GM18526 (cell line): Measurements from ENCODE around the gene STAT5B.

Experiments
- POLR2A ChIP-seq: IDR thresholded peaks from 3 replicates; pipeline ENCODE4 v1.6.1; 2011; ENCODE audit not compliant: insufficient read length; ENCODE audit errors: extremely low read depth

STAT5B gene

DNA sequence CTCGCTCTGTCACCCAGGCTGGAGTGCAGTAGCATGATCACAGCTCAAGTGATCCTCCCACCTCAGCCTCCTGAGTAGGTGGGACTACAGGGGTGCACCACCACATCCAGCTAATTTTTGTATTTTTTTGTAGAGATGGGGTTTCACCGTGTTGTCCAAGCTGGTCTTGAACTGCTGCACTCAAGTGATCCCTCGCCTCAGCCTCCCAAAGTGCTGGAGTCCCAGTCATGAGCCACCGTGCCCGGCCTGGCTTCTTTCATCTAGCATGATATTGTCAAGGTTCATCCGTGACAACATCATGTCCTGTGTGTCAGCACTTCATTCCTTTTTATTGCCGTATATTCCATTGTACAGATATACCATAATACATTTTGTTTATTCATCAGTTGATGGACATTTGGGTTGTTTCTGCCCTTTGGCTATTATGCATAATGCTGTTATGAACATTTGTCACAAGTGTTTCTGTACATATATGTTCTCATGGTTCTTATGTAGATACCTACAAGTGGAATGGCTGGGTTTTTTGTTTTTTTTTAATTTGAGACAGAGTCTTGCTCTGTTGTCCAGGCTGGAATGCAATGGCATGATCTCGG lies 78.5 kb downstream of the STAT5B start:
- TF ChIP-seq POLR2A, result no peak

DNA sequence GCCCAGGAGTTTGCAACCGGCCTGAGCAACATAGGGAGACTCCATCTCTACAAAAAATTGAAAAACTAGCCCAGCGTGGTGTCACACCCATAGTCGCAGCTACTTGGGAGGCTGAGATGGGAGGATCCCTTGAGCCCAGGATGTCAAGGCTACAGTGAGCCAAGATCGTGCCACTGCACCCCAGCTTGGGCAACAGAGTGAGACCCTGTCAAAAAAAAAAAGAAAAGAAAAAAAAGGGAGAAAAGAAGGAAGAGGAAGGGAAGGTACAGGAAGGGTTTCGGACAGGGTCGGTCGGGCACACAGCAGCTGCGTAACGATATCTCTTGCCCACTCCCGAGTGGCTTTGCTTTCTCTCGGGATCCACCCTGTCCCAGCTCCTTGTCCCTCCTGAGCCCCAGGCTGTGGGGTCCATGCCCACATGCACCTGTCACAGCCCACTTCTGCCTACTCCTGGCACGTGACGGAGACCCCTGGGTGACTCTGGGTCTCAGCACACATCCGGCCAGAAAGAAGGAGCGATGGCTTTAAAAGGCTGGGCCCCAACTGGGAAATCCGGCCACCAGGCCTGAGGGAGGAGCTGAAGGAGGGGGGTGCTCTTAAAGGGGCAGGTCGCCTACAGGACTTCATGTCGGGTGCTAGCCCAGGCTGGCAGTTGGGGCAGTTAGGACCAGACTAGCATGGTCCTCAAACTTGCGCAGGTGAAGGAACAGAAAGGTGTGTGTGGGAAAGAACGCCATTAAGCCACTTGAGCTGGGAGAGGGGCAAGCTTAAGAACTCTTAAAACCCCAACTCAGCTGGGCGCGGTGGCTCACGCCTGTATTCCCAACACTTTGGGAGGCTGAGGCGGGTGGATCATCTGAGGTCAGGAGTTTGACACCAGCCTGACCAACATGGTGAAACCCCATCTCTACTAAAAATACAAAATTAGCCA lies 82.0 kb downstream of the STAT5B start, which contains the start of gene GHDC:
TSS of gene GHDC (minus strand) at position 526 of the 931 bp plus-strand sequence. CDS start 913 bp downstream, outside the sequence.
- TF ChIP-seq POLR2A, result peak; percentile 66

DNA sequence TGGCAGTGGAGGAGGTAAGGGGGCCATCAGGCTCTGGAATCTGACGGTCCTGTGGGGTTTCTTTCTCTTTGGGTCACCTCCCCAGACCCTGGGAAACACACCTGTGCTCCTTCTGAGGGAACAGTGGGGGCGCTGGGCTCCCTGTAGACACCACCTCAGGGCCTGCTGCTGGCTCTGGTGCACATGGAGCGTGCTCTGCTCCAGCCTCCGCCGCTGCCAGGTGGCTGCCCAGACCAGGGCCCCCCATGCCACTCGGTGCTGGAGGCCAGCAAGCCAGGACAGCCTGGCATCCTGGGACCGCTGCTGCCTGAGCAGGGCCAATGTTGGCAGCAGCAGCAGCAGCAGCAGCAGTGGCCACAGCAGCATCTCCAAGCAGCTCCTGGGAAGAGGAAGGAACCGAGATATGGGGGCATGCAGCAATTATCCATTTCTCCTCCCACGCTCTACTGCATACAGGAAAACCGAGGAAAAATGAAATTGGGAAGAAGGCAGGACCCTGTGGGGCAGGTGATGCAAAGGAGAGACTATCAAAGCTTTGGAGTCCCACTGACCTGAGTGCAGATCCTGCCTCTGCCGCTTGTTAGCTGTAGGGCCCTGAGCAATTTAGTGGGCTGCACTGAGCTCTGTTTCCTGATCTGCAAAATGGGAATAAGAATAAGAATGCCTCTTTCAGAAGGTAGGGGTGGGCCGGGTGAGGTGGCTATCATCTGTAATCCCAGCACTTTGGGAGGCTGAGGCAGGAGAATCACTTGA lies 82.8 kb downstream of the STAT5B start:
- no peak for TF ChIP-seq POLR2A

DNA sequence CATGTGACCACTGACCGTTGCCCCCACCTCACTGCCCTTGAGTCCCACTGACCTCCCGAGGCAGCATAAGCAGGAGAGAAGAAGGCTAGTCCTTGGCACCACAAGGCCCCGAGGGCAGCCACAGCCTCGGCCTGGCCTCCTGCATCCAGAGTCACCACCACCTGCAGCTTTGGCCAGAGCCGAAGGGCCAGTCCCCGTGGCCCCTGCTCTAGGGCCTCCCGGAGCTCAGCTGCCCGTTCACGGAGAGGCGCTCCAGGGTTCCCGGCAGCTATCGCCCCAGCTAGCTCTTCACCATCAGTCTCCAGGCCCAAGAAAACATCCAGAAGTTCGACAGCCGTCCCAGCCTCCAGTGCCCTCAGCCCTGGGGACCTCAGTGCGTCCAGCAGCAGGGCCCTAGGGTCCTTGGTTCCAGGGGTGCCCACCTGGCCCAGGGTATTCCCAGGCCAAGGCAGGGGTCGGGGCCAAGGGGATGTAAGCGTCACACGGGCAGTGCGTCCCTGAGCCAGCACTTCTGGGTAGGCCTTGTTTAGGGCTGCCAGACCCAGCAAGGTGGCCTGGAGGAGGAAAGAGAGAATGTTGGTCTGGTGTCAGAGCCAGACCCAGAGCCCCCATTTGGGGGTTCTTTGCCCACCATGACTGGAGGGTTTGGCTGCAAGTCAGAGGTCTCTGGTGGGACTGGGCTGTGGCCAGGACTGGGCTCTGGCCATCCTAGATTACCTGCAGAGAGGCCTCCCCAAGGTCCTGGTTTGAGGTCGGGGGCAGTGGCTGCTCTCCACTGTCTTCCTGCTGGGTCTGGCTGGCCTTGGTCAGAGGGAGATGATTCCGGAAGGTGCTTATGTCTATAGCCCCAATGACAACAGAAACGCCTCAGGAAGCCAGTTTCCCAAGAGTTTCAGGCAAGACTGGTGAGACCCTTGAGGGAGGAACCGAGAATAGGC lies 83.7 kb downstream of the STAT5B start:
- TF ChIP-seq POLR2A, result no peak

DNA sequence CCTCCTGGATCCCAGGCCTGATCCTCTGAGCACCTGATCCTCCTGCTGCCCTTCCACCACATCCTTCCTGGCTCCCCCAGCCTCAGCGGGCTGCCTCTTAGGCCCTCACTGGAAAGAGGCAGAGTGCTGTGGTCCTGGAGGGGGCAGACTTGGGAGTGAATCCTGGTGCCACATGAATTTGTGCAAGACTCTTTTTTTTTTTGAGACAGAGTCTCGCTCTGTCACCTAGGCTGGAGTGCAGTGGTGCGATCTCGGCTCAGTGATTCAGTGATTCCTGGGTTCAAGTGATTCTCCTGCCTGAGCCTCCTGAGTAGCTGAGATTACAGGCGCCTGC lies 84.9 kb downstream of the STAT5B start:
- TF ChIP-seq POLR2A, result no peak

DNA sequence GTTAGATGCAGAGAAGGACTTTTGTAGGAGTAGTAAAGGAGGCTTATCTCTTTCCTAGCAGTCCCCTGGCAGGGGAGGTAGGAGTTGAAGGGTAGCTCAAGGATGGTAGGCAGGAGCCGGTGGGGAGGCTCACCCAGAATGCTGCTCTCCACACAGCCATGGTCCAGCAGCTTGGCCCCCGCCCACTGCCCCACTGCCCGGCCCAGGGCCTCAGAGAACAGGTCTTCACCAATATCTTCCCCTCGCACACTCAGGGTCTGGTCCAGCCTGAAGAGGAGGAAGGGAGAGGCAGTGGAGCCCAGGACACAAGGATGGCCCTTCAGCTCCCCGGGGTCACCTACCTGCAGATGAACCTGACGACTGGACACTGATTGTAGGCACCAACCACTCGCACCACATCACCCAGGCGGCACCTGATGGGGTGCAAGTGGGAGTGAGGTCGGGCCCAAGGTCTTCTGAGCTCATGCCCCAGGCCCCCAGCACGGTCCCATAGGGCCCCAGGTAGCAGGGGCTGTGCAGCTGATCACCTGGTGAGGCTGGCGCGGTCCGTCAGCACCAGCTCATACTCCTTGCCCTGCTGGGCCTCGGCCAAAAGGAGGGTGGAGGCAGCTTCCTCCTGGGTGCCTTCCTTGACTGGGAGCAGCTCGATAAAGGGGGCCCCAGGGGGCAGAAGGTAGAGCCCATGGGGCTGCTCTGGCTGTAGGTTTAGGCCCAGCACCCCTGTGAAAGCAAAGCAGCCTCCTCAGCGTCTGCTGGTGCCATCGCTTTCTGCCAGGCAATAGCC lies 85.5 kb downstream of the STAT5B start:
- TF ChIP-seq POLR2A, result no peak

DNA sequence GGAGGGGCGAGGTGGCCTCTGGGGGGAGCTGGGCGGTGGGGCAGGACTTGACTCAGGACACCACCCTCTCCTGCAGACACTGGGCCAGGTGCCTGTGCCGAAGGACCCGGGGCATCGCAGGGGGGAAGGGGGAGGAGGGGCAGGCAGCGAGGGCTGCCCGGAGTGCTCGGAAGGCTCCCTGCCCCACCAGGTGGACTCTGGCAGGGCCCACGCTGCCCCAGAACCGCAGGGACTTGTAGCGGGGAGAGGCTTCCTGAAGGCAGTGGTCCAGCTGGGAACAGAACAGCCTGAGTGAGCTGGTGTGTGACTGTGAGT lies 86.6 kb downstream of the STAT5B start:
- no peak for TF ChIP-seq POLR2A

DNA sequence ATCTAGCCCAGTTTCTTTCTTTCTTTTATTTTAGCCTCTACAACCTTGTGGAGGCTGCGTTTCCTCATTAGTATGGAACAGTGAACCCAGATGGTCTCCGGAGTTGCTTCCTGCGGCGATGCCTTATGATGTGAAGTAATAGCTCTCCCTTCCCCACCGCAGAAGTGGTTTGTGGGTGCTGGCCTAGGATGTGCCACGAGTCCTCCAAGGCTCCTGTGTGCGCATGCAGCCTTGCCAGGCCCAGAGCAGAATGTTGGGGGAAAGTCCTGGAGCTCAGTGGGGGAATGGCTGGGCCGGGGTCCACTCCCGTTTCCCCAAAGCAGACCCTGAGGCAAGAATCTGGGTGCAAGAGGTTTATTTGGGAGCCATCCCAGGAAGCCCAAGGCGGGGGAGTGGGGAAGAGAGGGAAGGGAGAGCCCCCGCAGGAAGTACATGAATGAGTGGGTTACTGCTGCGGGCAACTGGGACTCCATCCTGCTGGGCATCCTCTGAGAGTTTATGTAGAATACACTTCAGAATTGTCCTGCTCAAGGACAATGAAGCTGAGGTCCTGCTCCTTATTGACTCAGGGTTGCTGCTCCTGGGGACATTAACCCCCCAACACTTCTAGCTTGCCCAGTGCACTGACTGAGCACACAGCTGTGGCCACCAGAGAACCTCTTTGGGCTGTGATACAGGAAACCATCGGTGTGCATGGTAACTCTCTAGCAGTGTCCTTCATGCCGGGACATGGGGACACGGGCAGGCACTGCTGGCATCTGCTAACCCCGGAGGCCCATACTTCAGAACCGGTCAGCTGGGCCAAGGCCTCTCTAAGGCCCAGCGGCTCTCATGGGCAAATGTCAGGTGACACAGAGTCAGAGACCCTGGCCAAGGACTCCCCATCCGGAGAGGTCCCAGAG lies 87.2 kb downstream of the STAT5B start:
- no peak for TF ChIP-seq POLR2A

DNA sequence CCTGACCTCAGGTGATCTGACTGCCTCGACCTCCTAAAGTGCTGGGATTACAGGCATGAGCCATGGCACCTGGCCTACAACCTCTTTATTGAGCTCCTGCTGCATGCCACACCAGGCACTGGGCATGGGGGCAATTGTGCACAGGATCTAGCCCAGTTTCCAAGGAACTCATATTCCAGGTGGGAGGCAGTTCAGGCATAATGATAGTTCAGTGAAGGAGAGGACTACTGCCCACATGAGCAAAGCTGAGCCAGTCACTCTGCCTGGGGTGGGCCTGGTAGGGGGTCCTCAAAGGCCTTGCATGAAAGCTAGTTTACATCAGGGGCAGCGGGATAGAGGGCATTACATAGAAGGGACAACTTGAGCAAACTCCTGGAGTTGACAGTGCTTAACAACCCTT lies 88.4 kb downstream of the STAT5B start:
- TF ChIP-seq POLR2A, result no peak

DNA sequence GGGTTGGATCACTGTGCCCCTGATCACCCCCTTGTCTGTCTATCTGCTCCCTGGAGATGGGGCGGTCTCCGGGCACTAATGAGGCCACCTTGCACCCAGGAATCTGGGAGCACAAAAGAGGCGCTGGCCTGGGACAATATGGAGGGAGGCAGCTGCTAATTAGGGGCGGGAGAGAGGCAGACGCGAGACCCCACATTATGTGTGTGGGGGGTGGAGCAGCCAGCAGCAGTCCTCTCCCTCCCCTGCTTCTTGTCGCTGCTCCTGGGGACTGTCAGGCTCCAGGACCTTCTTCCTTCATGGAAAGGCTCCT lies 90.6 kb downstream of the STAT5B start:
- no peak for TF ChIP-seq POLR2A

DNA sequence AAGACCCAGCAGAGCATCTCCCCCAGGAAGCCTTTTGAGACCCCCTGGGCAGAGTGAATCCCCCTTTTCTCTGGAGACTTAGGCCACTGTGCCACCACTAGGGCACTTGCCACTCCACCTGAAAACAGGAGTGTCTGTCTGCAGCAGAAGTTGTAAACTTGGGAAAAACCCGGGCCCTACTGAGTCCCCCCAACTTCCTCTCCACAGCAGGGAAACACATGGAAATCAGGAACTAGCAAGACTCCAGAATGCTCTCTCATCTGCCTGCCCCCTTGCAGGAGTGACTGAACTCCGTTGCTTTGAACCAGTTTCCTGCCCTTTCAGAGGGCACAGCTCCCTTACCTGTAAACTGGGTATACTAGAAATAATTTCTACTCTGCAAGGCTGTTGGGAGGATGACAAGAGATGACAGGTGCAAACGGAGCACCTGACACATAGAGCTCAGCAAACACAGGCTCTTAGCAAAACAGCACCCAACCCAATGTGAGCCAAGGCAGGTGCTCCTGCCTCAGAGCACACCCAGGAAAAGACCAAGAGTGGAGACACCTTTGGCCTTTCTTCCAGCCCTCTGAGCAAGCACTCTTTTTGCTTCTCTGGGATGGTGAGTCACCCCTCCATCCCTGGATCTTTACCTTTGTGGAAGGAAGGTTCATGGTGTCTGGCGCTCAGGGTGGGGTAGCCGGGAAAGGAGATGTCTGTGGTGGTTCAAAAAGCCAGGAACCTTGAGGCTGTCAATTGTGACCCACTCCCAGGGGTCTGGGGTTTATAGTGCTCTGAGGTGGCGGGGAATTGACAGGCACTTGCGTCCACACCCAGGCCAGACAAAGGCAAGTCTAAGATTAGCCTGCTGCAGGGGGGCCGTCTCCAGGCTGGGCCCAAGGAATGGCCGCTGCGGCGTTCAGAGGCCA lies 91.2 kb downstream of the STAT5B start, which contains the start of gene HCRT:
TSS of gene HCRT (minus strand) at position 740 of the 908 bp plus-strand sequence. CDS start at position 653, 87 bp downstream.
- no peak for TF ChIP-seq POLR2A
